Stimulated activated effector memory CD8-positive, alpha-beta T cell treated with anti-CD3 and anti-CD28 coated beads, Interleukin-12 subunit alpha, Interleukin-12 subunit beta, amount 100 ng/mL, for 72 hours (primary cell): ENCODE data around the gene ITGB5.
"Not testable (repeated sequence)": the region's sequence is repeated elsewhere in the genome, so short reads cannot be mapped to it uniquely, and the experiment has no call there.

Source experiments
- ATAC-seq: fragments of 150-1000 bp; cut with Tn5 transposase; 2 replicates; pipeline ENCODE4 v1.10.0; 2021
- DNase-seq, 2 donors: peaks; one replicate each; pipeline ENCODE4 v3.0.0; 2021 to 2022; ENCODE audit warnings: low spot score in 2 of 2
- H3K27ac Mint-ChIP-seq: one replicate; pipeline ENCODE4 v1.8.0; 2022; ENCODE audit warnings: mild to moderate bottlenecking, mixed read lengths
- H3K36me3 Mint-ChIP-seq: one replicate; pipeline ENCODE4 v1.8.0; 2022; ENCODE audit warnings: mild to moderate bottlenecking, mixed read lengths
- H3K4me1 Mint-ChIP-seq: one replicate; pipeline ENCODE4 v1.8.0; 2022; ENCODE audit warnings: mixed read lengths
- H3K4me3 Mint-ChIP-seq: one replicate; pipeline ENCODE4 v1.8.0; 2022; ENCODE audit warnings: mild to moderate bottlenecking, mixed read lengths
- H3K9me3 Mint-ChIP-seq: one replicate; pipeline ENCODE4 v1.8.0; 2022; ENCODE audit warnings: mixed read lengths

ITGB5 gene

DNA sequence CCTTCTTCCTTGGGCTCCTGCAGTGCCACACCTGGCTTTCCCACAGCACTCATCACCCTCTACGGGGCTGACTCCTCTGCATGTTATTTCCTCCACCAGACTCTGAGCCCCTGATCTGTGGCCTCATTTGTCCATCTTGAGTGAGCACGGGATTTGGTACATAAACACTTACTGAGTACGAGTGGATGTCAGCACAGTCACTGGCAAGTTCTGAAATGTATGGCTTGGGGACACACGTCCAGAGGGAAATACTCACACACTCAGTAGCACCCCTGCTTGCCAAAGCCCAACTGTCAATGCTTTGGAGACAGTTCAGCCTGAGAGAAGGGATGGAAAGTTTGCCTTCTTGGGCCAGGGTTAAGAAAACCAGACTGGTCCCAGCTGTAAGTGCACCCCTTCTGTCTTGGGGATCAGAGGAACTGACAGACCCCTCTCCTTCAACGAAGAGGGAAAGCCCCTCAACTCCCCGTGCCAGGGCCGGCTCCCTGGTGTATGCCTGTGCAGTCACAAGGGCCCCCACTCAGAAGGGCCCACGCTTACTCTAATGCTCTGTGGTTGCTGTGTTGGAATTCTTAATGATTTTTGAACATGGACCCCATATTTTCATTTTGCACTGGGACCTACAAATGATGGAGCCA is 85.0 kb downstream of the ITGB5 start:
- Mint-ChIP-seq H3K4me1 (peaks cover 5% of the 10 kb centered on the region), H3K9me3 (no peaks in the 10 kb centered on the region), H3K27ac (no peak overlapping the region), H3K36me3 (no peaks in the 10 kb centered on the region), H3K4me3 (no peak overlapping the region)
- DNase-seq: no peak
- no peak for ATAC-seq

DNA sequence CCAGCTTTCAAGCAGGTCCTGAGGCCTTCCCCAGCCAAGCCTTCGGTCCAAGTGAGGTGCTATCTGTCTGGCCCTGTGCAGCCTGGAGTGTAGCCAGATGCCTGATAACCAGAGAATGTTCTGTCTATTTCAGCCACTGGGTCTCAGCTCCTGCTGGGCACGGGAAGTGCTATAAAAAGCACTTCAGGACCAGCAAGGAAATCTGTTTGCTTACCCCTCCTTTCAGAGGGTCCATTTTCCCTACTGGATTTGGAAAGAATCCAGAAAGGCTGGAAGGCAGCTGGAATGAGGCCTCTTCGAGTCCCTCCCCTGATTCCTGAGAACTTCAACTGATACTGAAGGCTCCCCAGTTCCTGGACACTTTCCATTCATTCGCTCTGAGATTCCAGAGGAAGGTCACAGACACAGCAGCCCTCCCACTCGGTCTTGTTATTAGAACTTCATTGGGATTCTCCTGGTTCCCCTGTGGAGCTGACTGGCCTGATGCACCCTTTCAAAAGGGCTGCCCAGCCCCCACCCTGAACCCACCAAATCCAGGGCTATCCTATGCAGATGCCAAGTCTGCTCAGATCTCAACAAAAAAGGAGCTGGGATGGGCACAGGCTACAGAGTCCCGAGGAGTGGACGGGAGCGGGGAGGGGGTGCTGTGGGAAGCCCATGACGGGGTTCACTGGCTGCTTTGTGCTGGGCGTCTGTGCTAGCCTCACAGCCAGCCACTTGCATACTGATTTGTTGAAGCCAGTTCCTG is 86.5 kb downstream of the ITGB5 start:
- H3K4me1 Mint-ChIP-seq: peaks cover 5% of the 10 kb centered on the region
- no peaks in the 10 kb centered on the region for H3K9me3 Mint-ChIP-seq
- no peaks in the 10 kb centered on the region for H3K36me3 Mint-ChIP-seq
- ATAC-seq (no peak), DNase-seq (no peak)
- no peak overlapping the region for H3K27ac Mint-ChIP-seq
- H3K4me3 Mint-ChIP-seq: no peak overlapping the region

DNA sequence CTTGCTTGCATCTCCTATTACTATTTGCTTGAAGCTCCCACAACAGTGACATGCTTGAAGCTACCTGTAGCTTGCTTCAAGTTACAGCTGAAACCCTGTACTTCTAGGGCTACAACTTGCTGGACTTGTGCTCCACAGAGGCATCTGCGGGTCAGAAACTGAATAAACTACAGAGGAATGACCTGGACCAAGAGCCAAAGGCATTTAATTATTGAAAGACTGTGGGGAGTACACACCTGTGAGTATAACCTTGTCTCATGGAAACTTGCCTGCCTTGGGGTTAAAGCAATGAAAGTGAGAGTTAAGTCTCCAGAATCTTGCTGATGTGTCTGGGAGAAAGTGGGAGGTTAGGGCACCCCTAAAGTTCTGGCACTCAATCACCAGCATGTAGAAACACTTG is 87.1 kb downstream of the ITGB5 start:
- DNase-seq: no peak
- H3K4me3 Mint-ChIP-seq: no peak overlapping the region
- no peak for ATAC-seq
- no peak overlapping the region for H3K27ac Mint-ChIP-seq
- H3K4me1 Mint-ChIP-seq: peaks cover 3% of the 10 kb centered on the region
- H3K36me3 Mint-ChIP-seq: no peaks in the 10 kb centered on the region
- no peaks in the 10 kb centered on the region for H3K9me3 Mint-ChIP-seq

DNA sequence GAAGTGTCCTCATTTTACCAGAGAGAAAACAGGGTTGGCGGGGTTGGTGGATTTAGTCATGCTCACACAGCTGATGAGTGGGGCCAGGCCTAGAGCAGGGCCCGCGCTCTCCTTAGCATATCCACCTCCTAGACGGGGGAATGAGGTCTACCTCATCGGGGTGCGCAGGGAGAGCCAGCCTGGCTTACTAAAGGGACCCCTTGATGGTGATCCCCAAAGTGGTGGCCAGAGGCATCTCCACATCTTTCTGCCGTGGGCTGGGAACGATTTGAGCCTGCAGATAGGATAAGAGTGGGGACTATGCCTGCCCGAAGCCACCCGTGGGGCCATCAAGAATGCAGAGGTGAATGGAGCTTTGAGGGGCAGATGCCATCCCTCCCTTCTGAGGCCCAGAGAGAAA is 87.5 kb downstream of the ITGB5 start:
- Mint-ChIP-seq H3K27ac (no peak overlapping the region), H3K4me3 (no peak overlapping the region), H3K4me1 (no peaks in the 10 kb centered on the region), H3K36me3 (no peaks in the 10 kb centered on the region), H3K9me3 (no peaks in the 10 kb centered on the region)
- DNase-seq (no peak), ATAC-seq (no peak)

DNA sequence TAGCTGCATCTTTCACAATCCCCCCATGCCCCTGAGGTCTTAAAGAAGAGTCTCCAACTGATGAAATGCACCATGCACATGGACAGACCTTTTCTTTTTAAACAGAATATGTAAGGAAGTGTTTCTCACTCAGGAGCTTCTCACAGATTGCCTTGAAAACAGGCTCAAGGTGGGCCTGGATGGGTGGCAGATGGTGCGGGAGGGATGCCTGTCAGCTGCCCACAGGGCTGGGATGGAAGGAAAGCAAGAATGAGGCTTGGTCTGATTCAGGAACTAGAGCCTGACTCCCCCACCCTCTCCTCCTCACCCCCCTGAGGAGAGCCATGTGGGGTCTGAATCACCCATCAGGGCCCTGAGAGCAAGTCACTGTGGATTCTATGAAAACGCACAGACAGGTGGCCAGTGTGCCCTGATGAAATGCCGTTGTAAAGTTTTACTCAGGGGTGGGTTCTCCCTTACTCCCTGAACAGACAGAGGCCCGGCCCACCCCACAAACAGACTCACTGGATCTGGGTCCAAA is 89.7 kb downstream of the ITGB5 start:
- Mint-ChIP-seq H3K36me3 (no peaks in the 10 kb centered on the region), H3K27ac (no peak overlapping the region), H3K9me3 (no peaks in the 10 kb centered on the region), H3K4me1 (no peaks in the 10 kb centered on the region), H3K4me3 (no peak overlapping the region)
- ATAC-seq: no peak
- no peak for DNase-seq

DNA sequence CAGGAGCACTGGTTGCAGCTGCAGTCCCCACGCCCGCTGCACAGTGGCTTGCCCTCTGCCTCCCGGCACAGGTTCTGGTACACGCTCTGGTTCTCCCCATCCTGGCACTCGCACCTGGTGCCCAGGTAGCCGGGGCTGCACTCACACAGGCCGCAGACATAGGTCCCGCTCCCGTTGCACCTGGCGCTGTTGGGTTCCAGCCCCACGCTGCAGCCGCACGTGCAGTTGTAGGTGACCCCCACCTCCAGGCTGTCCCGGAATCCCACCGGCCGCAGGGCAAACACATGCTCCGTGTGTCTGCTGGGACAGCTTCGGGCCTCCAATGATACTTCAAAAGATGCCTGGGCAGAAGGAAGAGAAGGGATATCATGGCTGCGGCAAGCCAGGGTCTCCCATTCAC is 90.7 kb downstream of the ITGB5 start:
- H3K4me3 Mint-ChIP-seq: no peak overlapping the region
- ATAC-seq (no peak), DNase-seq (no peak)
- no peaks in the 10 kb centered on the region for H3K36me3 Mint-ChIP-seq
- H3K9me3 Mint-ChIP-seq: no peaks in the 10 kb centered on the region
- peaks cover 4% of the 10 kb centered on the region for H3K4me1 Mint-ChIP-seq
- H3K27ac Mint-ChIP-seq: no peak overlapping the region

DNA sequence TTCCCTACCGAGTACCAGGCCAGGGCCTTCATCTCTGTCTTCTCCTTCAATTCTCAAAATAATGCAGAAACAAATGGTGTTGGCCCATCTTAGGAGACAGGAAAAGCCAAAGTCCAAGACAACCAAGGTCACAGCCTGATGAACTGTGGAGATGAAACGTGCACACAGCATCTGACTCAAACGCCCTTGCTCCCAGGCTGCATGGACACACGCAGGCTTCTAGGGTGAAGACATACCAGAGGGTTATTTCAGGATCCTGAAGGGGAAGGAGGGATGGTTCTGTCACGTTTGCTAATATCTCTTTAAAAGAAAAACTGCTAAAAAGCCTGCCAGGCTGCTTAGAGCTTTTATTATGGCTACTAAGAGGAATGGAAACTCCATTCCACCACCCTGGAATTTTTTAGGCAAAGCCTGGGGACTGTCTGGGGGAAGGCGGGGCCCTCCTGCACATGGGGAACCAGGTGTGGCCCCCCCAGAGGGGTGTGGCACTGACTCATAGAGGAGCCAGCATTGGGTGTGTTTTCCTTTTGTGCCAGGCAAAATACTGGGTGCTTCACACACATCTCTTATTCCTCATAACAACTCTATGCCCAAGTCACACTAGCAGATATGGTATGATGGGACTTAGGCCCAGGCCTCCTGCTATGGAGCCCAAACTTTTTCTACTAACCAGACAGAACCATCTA is 94.0 kb downstream of the ITGB5 start:
- DNase-seq: no peak
- Mint-ChIP-seq H3K36me3 (no peaks in the 10 kb centered on the region), H3K4me1 (peaks cover 7% of the 10 kb centered on the region), H3K27ac (no peak overlapping the region), H3K9me3 (no peaks in the 10 kb centered on the region), H3K4me3 (no peak overlapping the region)
- no peak for ATAC-seq

DNA sequence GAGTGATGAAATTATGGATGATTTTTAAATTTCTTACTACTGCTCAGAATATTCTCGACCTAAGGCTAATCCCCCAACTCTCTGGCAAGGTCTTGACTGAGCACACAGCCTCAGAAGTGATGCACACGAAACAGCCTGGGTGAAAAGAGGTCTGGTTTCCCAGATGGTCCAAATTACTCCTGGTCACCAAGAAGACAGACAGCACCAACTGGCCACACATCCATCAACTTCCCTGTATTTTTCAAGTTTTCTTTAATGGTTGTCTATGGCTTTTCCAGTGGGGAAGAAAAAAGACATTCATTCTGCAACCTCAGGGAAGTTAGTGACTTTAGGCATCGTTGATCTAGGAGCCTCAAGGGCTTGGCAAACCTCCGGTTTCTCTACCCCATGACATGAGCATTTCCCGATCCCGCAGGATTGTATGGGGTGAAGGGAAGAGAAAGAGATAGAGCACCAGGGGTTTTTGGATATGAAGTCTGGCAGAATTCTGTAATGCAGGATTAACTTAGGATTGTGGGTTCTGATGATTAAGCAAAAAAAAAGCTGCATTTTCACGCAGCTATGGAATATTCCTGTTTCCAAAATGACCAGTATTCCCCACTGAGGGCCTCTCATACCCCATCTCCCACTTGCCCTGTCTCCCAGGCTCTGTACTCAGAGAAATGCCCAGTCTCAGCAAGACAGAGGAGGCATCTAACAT is 94.7 kb downstream of the ITGB5 start:
- Mint-ChIP-seq H3K36me3 (no peaks in the 10 kb centered on the region), H3K4me3 (no peak overlapping the region), H3K4me1 (peaks cover 7% of the 10 kb centered on the region), H3K27ac (no peak overlapping the region), H3K9me3 (no peaks in the 10 kb centered on the region)
- ATAC-seq (no peak), DNase-seq (no peak)

DNA sequence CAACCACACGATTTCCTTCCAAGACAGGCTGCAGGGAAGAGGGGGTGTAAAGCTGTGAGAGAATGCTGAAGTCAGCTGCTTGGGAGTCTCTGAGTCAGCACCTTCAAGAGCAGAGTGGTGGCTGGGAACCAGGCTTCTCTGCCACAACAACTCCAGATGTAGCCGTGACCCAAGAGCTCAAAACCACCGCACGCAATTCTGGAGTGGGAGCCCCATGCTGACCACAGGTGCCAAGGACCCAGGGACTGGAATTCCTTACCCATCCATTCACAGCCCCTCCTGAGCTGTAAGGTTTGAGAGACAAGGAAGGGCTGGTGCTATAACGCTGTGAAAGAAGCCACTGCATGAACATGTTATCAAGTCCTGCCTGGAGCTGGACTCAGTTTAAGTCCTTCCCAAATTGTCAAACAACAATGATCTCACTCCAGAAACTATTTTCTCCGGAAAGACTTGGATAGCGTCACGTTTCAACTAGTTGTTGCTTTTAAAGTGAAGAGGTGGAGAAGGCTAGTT is 95.5 kb downstream of the ITGB5 start:
- peak; percentile 55 for ATAC-seq

DNA sequence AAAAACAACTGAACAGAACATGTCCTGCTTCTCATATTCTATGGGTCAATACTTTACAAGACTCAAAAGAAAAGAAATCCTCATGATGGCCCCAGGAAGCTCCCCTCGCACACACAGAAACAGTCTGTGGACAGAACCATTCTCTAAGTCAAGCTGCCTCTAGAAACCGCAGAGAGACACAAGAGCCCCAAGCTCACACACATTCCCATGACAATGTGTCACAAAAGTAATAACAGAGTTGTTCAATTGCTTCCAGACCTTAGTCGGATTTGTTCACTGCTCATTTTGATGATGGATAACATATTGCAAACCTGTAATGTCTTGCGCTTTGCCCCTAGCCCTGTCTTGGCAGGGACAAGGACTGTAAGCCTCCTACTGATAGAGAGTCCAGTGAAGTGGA is 96.0 kb downstream of the ITGB5 start:
- H3K9me3 Mint-ChIP-seq: no peaks in the 10 kb centered on the region
- ATAC-seq (peak; percentile 44), DNase-seq (no peak)
- H3K36me3 Mint-ChIP-seq: no peaks in the 10 kb centered on the region
- peaks cover 7% of the 10 kb centered on the region for H3K4me1 Mint-ChIP-seq
- H3K27ac Mint-ChIP-seq: no peak overlapping the region
- H3K4me3 Mint-ChIP-seq: no peak overlapping the region

More for the DNA sequence above, 95.5 kb downstream of the ITGB5 start:
- H3K27ac Mint-ChIP-seq: no peak overlapping the region
- H3K4me3 Mint-ChIP-seq: no peak overlapping the region
- H3K4me1 Mint-ChIP-seq: peaks cover 7% of the 10 kb centered on the region
- DNase-seq: no peak
- H3K9me3 Mint-ChIP-seq: no peaks in the 10 kb centered on the region
- no peaks in the 10 kb centered on the region for H3K36me3 Mint-ChIP-seq

DNA sequence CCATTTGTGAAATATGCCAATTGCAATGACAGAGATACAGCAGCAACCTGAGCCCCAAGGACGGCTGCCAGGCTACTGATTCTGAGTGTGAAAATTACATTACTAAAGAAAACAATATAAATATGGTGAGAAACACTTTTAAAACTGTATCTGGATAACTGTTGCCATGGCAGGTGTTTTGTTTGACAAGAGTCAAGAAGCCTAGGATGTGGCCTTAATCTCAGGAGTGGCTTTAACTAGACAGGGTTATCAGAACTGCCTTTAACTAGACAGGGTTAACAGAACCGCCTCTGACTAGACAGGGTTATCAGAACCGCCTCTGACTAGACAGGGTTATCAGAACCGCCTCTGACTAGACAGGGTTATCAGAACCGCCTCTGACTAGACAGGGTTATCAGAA is 98.1 kb downstream of the ITGB5 start:
- not testable (repeated sequence) for H3K4me1 Mint-ChIP-seq, H3K9me3 Mint-ChIP-seq, H3K27ac Mint-ChIP-seq, ATAC-seq, H3K36me3 Mint-ChIP-seq, DNase-seq, H3K4me3 Mint-ChIP-seq

DNA sequence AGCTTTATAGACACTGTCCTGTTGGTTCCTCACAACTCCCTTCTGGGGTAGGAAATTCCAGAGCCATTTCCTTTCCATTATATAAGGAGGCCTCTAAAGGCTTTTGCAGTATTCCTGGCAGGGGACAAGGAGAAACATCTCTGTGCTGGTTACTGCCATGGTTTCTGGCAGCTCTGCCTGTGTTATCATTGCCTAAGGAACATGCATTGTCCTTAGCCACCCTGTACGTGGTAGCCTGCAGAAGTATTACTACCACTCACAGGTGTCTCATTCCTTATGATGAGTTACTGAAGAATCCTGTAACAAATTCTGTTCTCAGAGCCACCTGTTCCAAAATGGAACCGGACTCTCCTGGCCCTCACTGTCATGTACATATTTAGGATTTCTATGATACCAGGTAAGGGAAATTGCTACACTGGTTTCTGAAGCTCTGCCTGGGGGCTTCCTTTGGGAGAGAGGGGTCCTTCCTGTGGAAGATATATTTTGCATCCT is 98.9 kb downstream of the ITGB5 start:
- ATAC-seq: no peak
- no peak overlapping the region for H3K27ac Mint-ChIP-seq

DNA sequence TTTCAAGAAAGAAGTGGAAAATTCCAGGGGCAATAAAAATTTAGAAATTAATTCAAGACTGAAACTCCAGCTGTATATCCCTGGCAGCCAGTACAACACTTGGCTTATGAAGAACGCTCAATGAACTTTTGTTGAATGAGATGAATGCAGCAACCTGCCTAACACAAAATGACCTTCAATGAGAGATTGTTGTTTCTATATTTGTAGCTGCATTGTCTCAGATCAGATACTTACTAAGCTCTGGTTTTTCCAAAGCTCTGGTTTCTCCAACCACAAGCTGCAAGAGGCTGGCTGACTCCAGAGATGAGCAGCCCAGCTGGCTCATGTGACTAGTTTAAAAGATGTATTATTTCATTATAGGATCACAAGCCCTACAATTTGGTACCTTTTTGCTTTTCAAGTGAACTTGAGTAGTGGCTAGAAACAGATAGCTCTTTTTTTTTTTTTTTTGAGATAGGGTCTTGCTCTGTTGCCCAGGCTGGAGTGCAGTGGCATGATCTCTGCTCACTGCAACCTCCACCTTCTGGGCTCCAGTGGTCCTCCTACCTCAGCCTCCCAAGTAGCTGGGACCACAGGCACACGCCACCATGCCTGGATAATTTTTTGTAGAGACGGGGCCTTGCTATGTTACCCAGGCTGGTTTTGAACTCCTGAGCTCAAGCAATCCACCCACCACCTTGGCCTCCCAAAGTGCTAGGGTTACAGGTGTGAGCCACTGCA is 99.5 kb downstream of the ITGB5 start:
- Mint-ChIP-seq H3K9me3 (no peaks in the 10 kb centered on the region), H3K4me1 (peaks cover 7% of the 10 kb centered on the region), H3K36me3 (no peaks in the 10 kb centered on the region), H3K27ac (no peak overlapping the region), H3K4me3 (no peak overlapping the region)
- DNase-seq (no peak), ATAC-seq (no peak)

More for the DNA sequence above, 98.9 kb downstream of the ITGB5 start:
- H3K9me3 Mint-ChIP-seq: no peaks in the 10 kb centered on the region
- no peak overlapping the region for H3K4me3 Mint-ChIP-seq
- H3K4me1 Mint-ChIP-seq: peaks cover 7% of the 10 kb centered on the region
- DNase-seq: no peak
- no peaks in the 10 kb centered on the region for H3K36me3 Mint-ChIP-seq

DNA sequence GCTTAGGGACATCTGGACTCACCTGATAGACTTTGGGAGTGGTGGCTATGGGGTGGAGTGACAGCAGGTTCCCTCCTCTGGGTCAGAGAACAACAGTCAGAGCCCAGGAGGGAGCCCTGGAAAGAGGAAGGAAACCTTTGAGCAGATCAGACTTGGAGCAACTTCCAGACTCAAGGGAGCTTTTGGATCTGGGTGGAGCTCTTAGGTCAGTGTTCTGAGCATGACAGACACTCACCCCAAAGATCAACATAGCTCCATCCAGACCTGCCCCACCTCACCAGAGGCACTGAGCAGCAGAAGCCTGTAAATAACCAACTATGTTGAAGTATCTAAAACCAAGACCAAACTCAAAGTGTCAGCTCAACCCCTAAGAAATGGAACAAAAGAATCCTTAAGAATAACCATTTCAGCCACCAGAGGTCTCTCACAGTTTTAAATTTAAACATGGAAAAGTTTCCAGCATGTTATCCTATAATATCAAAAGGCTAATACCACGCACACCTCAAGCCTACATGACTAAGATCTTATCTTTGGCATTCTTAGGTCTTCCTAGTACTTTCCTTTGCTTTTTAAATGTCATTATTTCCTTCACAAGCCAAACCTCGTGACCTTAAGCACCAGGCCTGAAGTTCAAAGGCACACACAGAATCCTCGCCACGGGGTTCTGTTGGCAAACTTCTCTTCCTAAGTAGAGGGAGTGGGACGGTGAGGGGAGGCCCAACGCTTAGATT is 100.5 kb downstream of the ITGB5 start:
- Mint-ChIP-seq H3K36me3 (no peaks in the 10 kb centered on the region), H3K27ac (no peak overlapping the region), H3K4me3 (no peak overlapping the region), H3K9me3 (no peaks in the 10 kb centered on the region), H3K4me1 (peaks cover 4% of the 10 kb centered on the region)
- ATAC-seq: no peak
- no peak for DNase-seq
